GM18499 (cell line): ENCODE data around the gene CUTA.

ENCODE experiments used
- ATAC-seq: cut with Tn5 transposase; IDR thresholded peaks from one replicate; pipeline ENCODE4 v1.9.1; 2021; ENCODE audit warnings: moderate number of reproducible peaks; ENCODE audit not compliant: insufficient read depth, unreplicated experiment

Gene CUTA, protein sequence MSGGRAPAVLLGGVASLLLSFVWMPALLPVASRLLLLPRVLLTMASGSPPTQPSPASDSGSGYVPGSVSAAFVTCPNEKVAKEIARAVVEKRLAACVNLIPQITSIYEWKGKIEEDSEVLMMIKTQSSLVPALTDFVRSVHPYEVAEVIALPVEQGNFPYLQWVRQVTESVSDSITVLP

DNA sequence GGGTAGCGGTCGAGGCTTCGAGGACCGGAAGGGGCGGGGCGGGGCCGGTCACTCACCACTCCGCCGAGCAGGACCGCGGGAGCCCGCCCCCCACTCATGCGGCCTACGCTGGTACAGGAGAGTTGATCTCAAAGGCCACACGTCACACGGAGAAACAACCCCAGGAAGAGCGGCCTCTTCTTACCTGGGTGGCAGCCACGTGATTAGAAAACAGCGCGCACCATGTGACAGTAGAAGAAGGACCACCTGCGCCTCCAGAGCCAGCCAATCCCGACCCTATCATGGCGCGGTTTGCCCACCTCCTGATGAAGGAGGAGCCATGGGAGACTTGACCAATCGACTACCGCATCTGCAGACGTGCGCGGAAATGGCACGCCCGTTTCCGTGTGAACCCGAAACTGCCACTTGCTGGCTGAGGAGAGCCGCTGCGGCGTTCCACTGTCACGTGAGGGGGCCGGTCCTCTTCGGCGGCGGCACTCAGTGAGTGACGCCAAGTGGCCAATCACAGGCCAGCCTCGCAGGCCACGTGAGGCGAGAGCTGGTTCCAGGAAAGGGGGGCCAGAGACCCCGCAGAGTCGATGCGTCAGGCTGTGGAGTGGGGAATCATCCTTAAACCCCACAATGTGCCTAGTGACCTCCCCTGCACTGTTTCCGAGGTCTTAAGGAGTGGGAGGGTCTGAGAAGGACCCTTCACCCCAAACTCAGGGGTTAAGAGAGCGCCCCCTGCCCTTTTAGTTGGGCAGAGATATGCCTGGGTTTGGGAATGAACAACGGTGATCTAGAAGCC, at the start of gene CUTA:
CUTA (minus strand) TSS at position 205 of the 787 bp plus-strand sequence; CDS start at position 98, 107 bp downstream.
- ATAC-seq, result peak; percentile 71

DNA sequence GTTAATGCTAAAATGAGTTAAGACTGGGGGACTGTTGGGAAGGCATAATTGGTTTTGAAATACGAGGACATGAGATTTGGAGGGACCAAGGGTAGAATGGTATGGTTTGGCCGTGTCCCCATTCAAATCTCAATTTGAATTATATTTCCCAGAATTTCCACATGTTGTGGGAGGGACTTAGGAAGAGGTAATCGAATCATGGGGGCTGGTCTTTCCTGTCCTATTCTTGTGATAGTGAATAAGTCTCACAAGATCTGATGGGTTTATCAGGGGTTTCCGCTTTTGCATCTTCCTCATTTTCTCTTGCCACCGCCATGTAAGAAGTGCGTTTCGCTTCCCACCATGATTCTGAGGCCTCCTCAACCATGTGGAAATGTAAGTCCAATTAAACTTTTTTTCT, 49.2 kb upstream of the CUTA start:
- ATAC-seq, result no peak

DNA sequence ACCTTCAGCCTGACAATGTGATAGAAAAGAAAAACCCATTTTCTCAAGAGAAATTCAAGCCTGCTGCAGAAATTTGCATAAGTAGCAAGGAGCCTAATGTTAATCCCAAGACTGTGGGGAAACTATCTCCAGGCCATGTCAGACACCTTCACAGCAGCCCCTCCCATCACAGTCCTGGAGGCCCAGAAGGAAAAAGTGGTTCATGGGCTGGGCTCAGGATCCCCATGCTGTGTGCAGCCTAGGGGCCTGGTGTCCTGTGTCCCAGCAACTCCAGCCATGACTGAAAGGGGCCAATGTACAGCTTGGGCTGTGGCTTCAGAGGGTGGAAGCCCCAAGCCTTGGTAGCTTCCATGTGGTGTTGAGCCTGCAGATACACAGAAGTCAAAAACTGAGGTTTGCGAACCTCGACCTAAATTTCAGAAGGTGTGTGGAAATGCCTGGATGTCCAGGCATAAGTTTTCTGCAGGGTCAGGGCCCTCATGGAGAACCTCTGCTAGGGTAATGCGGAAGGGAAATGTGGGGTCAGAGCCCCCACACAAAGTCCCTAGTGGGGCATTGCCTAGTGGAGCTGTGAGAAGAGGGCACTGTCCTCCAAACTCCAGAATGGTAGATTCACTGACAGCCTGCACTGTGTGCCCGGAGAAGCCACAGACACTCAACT, 48.3 kb upstream of the CUTA start:
- ATAC-seq, result no peak

DNA sequence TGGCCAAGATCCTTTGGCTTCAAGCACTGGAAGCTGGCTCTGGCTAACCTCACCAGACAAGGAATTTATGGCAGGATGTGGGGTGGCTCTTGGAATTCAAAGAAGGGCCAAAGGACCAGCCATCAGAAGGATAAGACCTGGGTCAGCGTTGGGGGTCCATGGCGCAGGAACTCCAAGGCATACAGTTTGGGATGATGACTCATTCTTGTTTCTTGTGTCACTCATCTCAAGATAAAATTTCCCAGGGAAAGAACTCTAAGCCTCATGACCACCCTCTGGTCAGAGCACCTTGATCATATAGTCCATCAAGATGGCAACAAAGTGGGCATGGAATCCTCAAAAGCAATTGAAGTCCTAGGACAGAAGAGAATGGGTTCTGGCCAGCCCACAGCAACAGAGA, 41.3 kb upstream of the CUTA start:
- ATAC-seq, result no peak

DNA sequence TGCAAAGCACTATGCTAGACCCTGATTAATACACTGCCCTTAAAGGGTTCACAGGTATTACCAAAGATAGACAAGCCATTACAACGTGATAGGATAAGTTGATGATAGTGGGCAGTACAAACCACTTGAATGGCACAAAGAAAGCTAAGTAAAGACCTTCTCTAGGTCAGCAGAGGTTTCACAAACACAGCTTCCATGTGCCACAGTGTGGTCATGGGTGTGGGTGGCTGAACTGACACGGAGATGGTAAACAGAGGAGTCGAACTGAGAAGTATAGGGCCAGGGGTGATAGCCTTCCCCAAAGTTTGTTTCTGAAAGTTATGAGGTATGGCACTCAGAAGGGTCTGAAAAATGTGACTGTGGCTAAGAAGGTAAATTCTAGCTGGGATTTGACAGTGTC, 40.8 kb upstream of the CUTA start:
- no peak for ATAC-seq

DNA sequence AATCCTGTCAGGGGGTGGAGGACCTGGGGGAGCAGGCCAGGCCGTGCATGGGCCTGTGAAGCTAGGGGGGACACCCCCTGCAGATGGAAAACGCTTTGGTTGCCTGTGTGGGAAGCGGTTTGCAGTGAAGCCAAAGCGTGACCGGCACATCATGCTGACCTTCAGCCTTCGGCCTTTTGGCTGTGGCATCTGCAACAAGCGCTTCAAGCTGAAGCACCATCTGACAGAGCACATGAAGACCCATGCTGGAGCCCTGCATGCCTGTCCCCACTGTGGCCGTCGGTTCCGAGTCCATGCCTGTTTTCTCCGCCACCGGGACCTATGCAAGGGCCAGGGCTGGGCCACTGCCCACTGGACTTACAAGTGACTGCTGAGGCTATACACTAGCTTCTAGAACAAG, 38.2 kb upstream of the CUTA start:
- no peak for ATAC-seq

DNA sequence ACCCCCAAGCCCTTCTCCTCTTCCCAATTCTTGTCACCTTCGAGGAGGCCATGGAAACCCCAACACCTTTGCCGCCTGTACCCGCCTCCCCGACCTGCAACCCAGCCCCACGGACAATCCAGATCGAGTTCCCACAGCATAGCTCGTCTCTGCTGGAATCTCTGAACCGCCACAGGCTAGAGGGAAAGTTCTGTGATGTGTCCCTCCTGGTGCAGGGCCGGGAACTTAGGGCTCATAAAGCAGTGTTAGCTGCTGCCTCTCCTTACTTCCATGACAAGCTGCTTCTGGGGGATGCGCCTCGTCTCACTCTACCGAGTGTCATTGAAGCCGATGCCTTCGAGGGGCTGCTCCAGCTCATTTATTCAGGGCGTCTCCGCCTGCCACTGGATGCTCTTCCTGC, 37.1 kb upstream of the CUTA start:
- no peak for ATAC-seq

DNA sequence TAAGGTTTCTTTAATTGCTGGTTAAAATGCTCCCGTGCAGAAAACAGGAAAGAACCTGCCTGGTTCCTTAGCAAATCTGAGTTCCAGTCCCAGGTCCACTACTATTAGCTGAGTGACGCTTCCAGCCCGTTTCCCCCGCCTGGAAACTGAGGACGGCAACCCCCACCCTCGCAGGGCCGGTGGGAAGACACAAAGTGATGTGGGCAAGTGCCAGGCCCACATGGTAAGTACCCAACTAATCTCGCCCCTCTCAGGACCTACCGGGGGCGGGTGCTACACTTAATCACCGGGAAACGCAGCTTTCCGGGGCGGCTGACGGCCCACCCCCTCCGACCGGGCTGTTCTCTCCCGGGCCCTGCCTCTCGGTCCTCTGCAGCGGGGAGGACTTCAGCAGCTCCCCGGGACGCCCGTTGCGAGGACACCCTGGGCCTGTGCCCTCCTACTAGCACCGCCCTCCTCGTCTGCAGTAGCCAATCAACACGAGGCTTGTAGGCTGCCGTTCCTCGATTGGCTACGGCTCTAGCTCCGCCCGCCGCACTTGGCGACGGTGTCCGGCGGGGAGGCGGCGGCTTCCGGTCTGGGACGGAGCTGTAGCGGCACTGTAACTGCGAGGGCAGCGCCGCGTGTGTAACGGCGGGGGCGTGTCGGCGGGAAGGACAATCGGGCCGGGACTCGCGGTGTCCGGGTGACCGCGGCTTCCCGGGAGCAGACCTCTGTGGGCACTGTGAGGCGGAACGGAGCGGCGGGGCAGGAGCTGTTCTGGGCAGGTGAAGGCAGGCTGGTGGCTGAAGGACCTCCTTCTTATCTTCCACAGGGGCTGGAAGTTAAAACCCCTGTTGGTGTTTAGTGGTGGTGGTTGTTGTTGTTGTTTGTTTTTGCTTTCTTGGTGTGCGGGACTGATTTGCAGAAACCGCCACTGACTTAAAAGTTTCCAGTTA, 36.4 kb upstream of the CUTA start, which contains the start of gene ZBTB9:
ZBTB9 (plus strand) TSS at position 568 of the 938 bp plus-strand sequence. CDS start 525 bp downstream, outside the sequence.
- ATAC-seq, result peak; percentile 94

DNA sequence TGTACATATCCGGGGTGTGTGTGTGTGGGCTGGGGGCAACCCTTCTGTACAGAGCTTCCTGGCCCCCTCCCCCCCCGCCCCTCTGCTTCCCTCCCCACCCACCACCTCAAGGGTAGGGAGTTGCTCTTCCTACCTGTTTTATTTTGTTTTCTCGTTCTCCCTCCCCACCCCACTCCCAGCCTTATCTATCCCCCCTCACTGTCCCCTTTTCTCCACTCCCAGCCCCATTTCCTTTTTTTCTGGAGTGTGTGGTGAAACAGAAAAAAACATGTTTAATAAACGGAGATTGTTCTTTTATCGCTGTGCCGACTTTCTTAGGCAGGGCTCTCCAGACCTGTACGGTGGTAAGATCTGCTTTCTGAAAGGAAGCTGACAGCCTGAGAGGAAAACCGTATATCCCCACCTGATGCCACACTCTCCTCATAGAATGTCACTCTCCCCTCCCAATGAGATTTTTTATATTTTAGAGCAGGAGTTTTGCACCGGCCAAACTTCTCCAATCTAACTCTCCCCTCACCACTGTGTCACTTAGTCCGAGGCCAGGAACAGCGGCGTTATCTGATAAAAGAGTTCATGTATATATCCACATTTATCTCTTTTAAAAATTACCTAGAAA, 35.6 kb upstream of the CUTA start:
- no peak for ATAC-seq

DNA sequence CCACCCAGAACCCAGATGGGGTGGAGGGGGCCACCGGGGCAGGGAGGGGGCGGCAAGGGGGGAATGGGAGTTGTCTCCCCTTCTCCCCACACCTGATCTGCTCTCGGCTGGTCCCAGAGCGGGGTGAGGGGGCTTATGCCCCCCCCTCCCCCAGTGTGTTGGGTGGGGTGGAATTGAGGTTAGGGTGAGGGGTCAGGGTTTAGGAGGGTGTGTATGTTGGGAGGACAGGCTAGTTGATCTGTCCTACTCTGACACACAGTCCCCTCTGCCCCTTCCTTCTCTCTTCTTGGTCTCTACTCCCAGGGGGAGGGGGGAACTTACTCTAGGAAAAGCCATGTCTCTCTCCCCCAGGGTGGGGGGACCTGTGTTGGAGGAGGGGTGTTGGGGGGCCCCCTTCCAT, 34.6 kb upstream of the CUTA start:
- no peak for ATAC-seq

DNA sequence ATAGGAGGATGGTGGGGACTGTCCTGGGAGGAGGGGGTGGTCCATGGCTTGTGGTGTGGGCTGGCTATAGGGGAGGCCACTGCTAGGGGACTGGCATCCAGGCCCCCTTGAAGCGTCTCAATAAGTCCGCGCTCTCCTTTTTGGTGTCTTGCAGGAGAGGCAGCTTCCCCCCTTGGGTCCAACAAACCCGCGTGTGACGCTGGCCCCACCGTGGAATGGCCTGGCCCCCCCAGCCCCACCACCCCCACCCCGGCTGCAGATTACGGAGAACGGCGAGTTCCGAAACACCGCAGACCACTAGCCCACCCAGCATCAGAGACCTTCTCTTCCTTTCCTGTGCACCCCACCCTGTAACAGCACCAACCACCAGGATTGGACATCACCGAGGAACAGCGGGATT, 33.7 kb upstream of the CUTA start:
- ATAC-seq, result no peak

DNA sequence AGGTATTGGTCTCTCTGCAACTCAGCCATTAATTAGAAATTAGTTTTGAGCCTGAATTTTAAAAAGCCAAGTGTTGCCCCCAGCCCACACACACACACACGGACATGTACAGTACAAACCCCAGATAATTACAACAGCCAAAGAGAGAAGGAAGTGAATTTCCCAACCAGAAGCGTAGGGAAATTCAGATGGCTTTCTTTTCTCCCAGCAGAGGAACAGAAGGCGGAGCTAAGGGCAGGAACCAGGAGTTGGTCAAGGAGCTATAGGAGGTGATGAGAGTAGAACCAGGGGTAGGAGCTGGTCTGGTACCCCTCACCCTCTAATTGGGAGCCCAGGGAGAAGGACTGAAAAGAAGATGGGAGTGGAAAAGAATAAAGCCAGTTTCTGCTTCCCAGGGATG, 32.5 kb upstream of the CUTA start:
- no peak for ATAC-seq

DNA sequence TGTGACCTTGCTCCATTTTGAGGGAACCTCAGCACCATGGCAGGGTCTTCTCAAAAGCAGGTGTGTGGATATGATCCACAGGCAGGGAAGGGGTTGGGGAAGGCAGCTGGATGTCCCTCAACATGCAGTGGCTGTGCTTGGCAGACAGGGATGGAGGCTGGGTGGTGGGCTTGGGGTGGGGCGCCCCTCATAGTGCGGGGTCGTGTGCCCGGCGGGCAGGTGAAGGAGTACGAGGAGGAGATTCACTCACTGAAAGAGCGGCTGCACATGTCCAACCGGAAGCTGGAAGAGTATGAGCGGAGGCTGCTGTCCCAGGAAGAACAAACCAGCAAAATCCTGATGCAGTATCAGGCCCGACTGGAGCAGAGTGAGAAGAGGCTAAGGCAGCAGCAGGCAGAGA, 28.4 kb upstream of the CUTA start:
- no peak for ATAC-seq

DNA sequence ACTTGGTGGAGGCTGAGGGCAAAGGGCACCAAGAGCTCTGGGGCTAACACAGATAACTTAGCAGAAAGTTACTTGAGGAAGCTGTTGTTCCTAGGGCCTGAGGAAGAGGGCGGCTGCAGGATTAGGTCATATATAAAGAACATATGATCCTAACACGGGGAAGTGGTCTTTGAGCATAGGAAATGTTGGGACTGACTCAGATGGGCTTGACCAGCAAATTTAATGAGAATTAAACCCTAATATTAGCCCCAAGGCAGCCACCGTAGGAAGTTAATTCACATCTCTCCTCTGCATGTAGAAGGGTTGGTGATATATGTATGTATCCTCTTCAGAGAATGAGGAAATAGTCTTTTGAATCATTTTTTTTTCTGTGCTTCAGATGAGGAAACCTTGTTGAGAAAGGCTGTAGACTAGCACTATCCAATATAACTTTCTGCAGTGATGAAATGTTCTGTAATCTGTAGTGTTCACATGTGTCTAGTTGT, 27.3 kb upstream of the CUTA start:
- ATAC-seq, result no peak

DNA sequence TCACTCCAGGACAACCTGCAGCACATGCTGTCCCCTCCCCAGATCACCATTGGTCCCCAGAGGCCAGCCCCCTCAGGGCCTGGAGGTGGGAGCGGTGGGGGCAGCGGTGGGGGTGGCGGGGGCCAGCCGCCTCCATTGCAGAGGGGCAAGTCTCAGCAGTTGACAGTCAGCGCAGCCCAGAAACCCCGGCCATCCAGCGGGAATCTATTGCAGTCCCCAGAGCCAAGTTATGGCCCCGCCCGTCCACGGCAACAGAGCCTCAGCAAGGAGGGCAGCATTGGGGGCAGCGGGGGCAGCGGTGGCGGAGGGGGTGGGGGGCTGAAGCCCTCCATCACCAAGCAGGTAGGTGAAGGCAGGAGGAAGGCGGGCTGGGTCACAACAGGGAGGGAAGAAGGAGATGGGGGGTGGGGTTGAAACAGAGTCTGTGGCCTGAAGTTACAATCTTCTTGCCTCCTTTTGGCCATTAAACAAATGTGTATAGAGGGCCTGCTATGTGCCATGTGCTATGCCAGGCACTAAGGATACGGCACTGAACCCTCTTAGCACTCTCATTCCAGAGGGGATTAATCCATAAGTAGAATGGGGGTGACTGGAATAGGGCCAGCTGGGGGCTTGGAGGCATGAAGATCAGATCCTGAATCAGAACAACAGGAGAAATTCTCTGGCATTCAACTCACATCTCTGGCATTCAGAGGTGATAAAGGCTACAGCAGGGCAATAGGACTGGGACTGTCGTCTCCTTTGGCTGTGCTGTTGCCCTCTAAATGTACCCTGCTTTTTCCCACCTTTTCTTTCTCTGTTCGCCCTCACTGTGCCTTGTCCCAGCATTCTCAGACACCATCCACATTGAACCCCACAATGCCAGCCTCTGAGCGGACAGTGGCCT, 26.0 kb upstream of the CUTA start:
- ATAC-seq, result no peak

DNA sequence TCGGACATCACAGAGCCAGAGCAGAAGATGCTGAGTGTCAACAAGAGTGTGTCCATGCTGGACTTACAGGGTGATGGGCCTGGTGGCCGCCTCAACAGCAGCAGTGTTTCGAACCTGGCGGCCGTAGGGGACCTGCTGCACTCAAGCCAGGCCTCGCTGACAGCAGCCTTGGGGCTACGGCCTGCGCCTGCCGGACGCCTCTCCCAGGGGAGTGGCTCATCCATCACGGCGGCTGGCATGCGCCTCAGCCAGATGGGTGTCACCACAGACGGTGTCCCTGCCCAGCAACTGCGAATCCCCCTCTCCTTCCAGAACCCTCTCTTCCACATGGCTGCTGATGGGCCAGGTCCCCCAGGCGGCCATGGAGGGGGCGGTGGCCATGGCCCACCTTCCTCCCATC, 25.1 kb upstream of the CUTA start:
- no peak for ATAC-seq

DNA sequence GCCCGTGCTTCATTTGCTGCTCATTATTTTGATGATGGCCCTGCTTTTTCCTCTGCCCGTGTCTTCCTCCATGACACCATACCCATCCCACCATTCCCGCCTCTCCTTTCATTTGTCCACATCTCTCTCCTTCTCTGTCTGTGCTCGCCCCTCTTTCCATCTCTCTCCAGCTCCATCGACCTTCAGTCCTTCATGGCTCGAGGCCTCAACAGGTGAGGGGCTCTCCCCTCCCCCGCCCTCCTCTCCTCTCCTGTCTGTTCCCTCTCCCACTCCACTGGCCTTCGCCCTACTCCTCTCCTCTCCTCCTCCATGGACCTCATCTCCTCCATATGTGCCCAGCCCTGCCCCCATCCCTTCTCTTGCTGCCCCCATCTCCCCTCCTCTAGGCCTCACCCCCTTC, 24.4 kb upstream of the CUTA start:
- ATAC-seq, result no peak

DNA sequence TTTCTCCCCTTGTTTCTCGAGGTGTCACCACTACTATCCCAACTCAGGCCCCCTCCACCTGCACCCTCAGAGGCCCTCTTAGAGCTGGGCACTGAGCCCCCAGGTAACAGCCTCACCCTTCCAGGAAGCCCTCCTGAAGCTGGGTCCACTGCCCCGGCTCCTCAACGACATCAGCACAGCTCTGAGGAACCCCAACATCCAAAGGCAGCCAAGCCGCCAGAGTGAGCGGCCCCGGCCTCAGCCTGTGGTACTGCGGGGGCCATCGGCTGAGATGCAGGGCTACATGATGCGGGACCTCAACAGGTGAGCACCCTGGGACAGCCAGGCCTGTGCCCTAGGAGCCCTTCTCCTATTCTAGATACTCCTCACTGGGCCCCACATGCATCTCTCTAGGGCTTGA, 23.6 kb upstream of the CUTA start:
- ATAC-seq, result no peak
